Naive B cell (primary cell): ENCODE results near the gene SNRNP35. TPM values are rescaled to one million over a fixed set of nuclear protein-coding genes. Genes with fewer than 3 reads are reported as not detected.
"Not testable (repeated sequence)": the region's sequence is repeated elsewhere in the genome, so short reads cannot be mapped to it uniquely, and the experiment has no call there.

ENCODE experiments used
- ATAC-seq, 2 donors: fragments of 150-1000 bp; cut with Tn5 transposase; 2 replicates each; pipeline ENCODE4 v1.10.0; 2021; ENCODE audit warnings: low read depth in 2 of 2, mild to moderate bottlenecking in 2 of 2, moderate library complexity in 2 of 2
- DNase-seq: peaks from one replicate; pipeline ENCODE4 v3.0.0; 2022
- H3K27ac Mint-ChIP-seq, 6 donors: one replicate each; pipeline ENCODE4 v1.8.0; 2020 to 2022; ENCODE audit warnings: mild to moderate bottlenecking in 6 of 6, mixed read lengths in 6 of 6, moderate library complexity in 5 of 6, inconsistent platforms in 2 of 6
- H3K27me3 Mint-ChIP-seq, 3 donors: one replicate each; pipeline ENCODE4 v1.8.0; 2021 to 2022; ENCODE audit warnings: mixed read lengths in 3 of 3, mild to moderate bottlenecking in 1 of 3
- H3K36me3 Mint-ChIP-seq, 2 donors: one replicate each; pipeline ENCODE4 v1.8.0; 2020 to 2022; ENCODE audit warnings: mixed read lengths in 2 of 2, inconsistent platforms in 1 of 2, mild to moderate bottlenecking in 1 of 2
- H3K4me1 Mint-ChIP-seq, 3 donors: one replicate each; pipeline ENCODE4 v1.8.0; 2020 to 2022; ENCODE audit warnings: mixed read lengths in 3 of 3, inconsistent platforms in 1 of 3, mild to moderate bottlenecking in 1 of 3, moderate library complexity in 1 of 3
- H3K4me3 Mint-ChIP-seq, 8 donors: one replicate each; pipeline ENCODE4 v1.8.0; 2020 to 2022; ENCODE audit warnings: mild to moderate bottlenecking in 8 of 8, mixed read lengths in 8 of 8, moderate library complexity in 8 of 8, inconsistent platforms in 2 of 8
- H3K9me3 Mint-ChIP-seq, 7 donors: one replicate each; pipeline ENCODE4 v1.8.0; 2020 to 2022; ENCODE audit warnings: mixed read lengths in 7 of 7, mild to moderate bottlenecking in 5 of 7, inconsistent platforms in 2 of 7, moderate library complexity in 1 of 7
- polyA plus RNA-seq, 6 donors: library from polyadenylated mRNA; unstranded; fragments of 300-500 nt; fragmentation: Illumina TruSeq; gene quantifications; one replicate each; pipeline ENCODE4 v1.2.3, GENCODE V29; 2021; ENCODE audit warnings: low read depth in 6 of 6

SNRNP35 gene
- polyA plus RNA-seq, 6 donors from 2014 or later: 18.0 to 29.1 (median 28.4) TPM

DNA sequence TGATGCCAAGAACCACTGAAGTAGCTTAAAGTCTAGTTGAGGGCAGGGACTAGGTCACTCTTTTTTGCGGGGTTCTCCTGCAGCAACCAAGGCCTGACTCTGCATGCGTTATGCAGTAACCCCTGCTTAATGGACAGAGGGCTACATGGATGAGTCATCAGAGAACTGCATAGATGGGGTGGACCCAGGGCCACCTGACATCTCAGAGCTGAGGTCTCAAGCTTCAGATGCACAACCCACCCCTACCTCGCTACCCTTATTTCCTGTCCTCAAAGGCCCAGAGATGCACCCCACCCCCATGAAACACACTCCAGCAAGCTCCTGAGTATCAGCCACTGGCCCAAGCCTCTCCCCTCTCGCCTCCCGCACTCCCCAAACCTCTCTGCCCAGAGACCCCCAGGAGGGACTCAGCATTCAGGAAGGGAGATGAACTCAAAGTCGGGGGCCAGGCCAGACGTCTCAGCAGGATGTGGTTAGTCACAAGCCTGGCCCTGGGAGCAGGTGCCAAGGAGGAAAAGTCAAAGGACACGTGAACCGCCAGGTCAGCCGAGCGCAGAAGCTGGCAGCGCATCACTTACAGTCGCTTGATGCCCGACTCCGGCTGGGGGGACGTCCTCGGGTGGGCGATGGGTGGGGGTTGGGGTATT, 25.8 kb downstream of the SNRNP35 start:
- H3K4me3 Mint-ChIP-seq: peak overlapping the region in 2 of 8 donors; percentile 19 to 25
- no peaks in the 10 kb centered on the region for H3K9me3 Mint-ChIP-seq
- peak overlapping the region in 2 of 6 donors; percentile 56 to 71 for H3K27ac Mint-ChIP-seq
- peak; percentile 39 to 43 for ATAC-seq
- DNase-seq: no peak
- H3K27me3 Mint-ChIP-seq: peaks cover 0 to 19% (median 16%) of the 10 kb centered on the region in 3 donors
- peaks cover 0 to 26% (median 11%) of the 10 kb centered on the region in 3 donors for H3K4me1 Mint-ChIP-seq
- no peaks in the 10 kb centered on the region for H3K36me3 Mint-ChIP-seq

DNA sequence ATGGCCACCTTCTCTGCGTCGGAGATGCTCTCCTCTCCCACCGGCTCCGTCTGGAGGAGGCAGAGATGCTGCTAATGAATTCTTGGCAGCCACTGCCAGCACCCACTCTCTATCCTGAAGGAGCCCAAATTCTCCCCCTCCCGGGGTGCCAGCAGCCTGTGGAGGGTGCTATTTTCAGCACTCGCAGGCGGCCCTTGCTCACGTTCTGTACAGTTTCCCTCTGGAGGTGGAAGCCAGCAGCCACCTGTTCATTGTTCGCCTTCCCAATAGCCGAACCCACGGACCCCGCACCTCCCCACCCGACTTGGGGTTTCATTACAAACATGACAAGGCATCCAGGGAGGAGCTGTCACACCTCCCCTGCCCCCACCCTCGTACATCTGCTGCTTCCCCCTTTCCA, 27.8 kb downstream of the SNRNP35 start:
- DNase-seq (no peak), ATAC-seq (no peak)
- Mint-ChIP-seq H3K4me1 (peaks cover 0 to 13% (median 9%) of the 10 kb centered on the region in 3 donors), H3K9me3 (no peaks in the 10 kb centered on the region), H3K27ac (peak overlapping the region in 1 of 6 donors; percentile 47), H3K27me3 (peaks cover 0 to 19% (median 16%) of the 10 kb centered on the region in 3 donors), H3K4me3 (no peak overlapping the region), H3K36me3 (no peaks in the 10 kb centered on the region)

DNA sequence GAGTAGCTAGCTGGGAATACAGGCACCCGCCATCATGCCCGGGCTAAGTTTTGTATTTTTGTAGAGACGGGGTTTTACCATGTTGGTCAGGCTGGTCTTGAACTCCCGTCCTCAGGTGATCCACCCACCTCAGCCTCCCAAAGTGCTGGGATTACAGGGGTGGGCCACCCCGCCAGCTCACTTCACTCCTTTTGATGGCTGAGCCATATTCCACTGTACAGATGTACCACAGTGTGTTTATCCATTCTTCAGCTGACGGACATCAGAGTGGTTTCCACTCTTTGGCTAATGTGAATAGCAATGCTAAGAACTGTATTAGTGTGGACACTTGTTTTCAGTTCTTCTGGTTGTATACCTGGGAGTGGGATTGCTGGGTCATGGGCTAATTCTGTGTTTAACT, 29.5 kb downstream of the SNRNP35 start:
- Mint-ChIP-seq H3K27me3 (peaks cover 0 to 20% (median 19%) of the 10 kb centered on the region in 3 donors), H3K27ac (no peak overlapping the region), H3K4me3 (no peak overlapping the region), H3K36me3 (no peaks in the 10 kb centered on the region), H3K4me1 (peaks cover 0 to 13% (median 9%) of the 10 kb centered on the region in 3 donors), H3K9me3 (no peaks in the 10 kb centered on the region)
- ATAC-seq (no peak), DNase-seq (no peak)

DNA sequence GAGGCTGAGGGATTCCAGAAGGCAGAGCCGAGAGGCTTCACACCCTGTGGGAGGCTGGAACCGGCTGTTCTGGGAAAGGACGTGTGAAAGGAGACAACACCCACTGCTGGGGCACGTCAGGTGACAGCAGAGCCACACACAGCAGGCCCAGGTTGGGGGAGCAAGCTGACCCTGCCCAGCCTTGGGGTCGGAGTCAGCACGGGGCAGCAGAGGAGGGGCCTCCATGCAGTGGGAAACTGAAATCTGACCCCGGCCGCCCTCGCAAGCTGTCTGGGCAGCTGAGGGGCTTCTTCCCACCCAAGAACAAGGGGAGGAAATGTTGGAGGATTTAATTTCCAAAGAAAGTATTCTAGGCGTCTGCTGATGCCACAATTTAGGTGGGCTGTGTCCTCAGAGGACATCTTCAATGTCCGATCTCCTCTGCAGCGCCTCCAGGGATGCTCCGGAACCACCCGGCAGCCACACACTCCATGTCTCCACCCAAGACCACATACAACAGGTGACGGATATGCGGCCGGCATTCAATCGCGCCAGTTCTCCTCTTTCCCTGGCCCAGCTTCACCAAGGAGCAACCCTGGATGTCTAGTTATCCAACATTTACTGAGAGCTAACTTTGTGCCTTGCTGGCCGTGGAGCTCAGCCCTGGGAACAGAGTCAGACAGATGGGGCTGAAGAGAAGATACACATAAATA, 30.7 kb downstream of the SNRNP35 start:
- Mint-ChIP-seq H3K36me3 (no peaks in the 10 kb centered on the region), H3K4me3 (no peak overlapping the region), H3K9me3 (no peaks in the 10 kb centered on the region), H3K27me3 (peaks cover 0 to 21% (median 19%) of the 10 kb centered on the region in 3 donors), H3K4me1 (peaks cover 0 to 11% (median 8%) of the 10 kb centered on the region in 3 donors), H3K27ac (peak overlapping the region in 1 of 6 donors; percentile 33)
- DNase-seq: no peak
- ATAC-seq: no peak

DNA sequence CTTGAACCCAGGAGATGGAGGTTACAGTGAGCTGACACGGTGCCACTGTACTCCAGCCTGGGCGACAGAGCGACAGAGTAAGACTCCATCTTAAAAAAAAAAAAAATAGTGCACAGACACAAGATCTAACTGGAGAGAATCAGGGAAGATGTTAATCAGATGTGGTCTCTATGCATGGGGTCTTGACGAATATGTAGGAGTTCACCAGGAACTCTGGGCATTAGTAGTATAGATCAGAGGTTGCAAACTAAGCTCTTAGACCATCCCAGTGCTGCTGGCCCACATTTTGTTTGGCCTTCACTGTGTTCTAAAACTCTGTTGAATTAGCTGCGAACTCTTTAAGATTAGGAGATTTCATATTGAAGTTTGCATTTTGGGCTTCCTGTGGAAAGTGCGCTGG, 31.6 kb downstream of the SNRNP35 start:
- no peak for DNase-seq
- H3K4me3 Mint-ChIP-seq: no peak overlapping the region

DNA sequence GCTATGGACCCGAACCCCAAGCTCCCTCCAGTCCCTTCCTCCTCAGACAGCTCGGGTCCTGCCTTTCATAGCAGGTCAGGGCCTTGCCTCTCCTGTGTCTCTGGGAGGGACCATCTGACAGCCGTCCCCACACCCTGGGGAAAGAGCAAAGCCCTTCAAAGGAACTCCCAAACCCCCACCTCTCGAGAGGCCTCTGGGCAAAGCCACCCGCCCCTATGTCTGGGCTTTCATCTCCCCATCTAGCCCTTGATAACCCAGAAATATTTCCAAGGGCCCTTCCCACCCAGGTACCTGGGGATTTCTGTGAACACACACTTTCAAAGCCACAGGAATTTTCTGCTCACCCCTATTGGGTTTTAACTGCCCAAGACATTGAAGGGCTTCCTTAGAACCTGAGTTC, 32.1 kb downstream of the SNRNP35 start:
- H3K36me3 Mint-ChIP-seq: no peaks in the 10 kb centered on the region
- H3K4me1 Mint-ChIP-seq: no peaks in the 10 kb centered on the region
- H3K9me3 Mint-ChIP-seq: no peaks in the 10 kb centered on the region
- ATAC-seq (no peak), DNase-seq (no peak)
- no peak overlapping the region for H3K4me3 Mint-ChIP-seq
- H3K27me3 Mint-ChIP-seq: peaks cover 0 to 21% (median 19%) of the 10 kb centered on the region in 3 donors
- peak overlapping the region in 1 of 6 donors; percentile 68 for H3K27ac Mint-ChIP-seq

More for the DNA sequence above, 31.6 kb downstream of the SNRNP35 start:
- Mint-ChIP-seq H3K27me3 (peaks cover 0 to 21% (median 19%) of the 10 kb centered on the region in 3 donors), H3K9me3 (no peaks in the 10 kb centered on the region), H3K4me1 (peaks cover 0 to 2% (median 0%) of the 10 kb centered on the region in 3 donors), H3K36me3 (no peaks in the 10 kb centered on the region), H3K27ac (peak overlapping the region in 1 of 6 donors; percentile 68)
- no peak for ATAC-seq

DNA sequence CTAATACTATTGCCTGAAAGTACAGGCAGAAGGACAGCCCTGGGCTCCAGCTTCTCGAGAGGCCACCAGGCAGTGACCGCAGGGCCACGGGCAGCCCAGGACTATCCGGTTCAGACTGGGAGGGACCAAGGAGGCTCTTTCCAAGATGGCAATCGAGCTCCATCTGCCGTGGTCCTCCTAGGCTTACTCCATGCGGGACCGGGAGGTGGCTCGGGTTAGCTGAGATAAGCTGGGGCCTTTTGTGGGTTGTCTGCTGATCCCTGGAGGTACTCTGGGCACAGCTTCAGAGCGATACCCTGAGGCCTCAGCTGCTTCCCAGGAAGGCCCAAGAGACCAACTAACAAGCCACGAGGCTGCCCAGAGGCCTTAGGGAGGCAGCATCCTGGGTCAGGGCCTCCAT, 33.1 kb downstream of the SNRNP35 start:
- no peak for DNase-seq
- Mint-ChIP-seq H3K9me3 (no peaks in the 10 kb centered on the region), H3K4me3 (no peak overlapping the region), H3K4me1 (no peaks in the 10 kb centered on the region), H3K27me3 (peaks cover 0 to 18% (median 16%) of the 10 kb centered on the region in 3 donors), H3K27ac (no peak overlapping the region), H3K36me3 (no peaks in the 10 kb centered on the region)
- no peak for ATAC-seq

DNA sequence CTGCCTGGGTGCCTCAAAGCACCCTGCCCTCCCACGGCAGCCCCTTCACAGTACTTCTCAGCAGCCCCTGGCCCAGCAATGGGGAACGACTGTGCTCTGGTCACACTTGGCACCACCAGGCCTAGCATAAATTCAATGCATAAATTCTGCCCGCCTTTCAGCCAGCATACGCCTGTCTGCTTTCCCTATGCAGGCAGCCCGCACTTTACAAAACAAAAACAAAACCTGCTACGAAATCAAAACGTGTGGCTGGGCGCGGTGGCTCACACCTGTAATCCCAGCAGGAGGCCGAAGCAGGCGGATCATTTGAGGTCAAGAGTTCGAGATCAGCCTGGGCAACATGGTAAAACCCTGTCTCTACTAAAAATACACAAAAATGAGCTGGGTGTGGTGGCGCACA, 33.5 kb downstream of the SNRNP35 start:
- no peaks in the 10 kb centered on the region for H3K36me3 Mint-ChIP-seq
- peaks cover 0 to 16% (median 12%) of the 10 kb centered on the region in 3 donors for H3K27me3 Mint-ChIP-seq
- no peaks in the 10 kb centered on the region for H3K4me1 Mint-ChIP-seq
- no peak overlapping the region for H3K4me3 Mint-ChIP-seq
- ATAC-seq (no peak), DNase-seq (no peak)
- no peak overlapping the region for H3K27ac Mint-ChIP-seq
- H3K9me3 Mint-ChIP-seq: no peaks in the 10 kb centered on the region

DNA sequence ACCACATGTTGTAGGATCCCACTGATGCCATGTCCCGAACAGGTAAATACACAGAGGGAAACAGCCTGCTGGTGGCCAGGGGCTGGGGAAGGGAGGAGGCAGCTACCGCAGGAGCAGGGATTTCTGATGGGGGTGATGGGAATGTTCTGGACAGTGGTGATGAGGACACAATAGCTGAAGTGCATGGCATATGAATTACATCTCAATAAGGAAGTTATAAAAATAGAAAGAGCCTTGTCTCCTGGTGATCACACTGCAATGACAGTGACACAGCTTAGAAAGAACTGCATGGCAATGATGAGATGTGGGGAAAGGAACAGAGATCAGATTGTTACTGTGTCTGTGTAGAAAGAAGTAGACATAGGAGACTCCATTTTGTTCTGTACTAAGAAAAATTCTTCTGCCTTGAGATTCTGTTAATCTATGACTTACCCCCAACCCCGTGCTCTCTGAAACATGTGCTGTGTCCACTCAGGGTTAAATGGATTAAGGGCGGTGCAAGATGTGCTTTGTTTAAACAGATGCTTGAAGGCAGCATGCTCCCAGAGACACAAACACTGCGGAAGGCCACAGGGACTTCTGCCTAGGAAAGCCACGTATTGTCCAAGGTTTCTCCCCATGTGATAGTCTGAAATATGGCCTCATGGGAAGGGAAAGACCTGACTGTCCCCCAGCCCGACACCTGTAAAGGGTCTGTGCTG, 34.5 kb downstream of the SNRNP35 start:
- H3K4me1 Mint-ChIP-seq, H3K9me3 Mint-ChIP-seq, H3K27ac Mint-ChIP-seq: not testable (repeated sequence)

DNA sequence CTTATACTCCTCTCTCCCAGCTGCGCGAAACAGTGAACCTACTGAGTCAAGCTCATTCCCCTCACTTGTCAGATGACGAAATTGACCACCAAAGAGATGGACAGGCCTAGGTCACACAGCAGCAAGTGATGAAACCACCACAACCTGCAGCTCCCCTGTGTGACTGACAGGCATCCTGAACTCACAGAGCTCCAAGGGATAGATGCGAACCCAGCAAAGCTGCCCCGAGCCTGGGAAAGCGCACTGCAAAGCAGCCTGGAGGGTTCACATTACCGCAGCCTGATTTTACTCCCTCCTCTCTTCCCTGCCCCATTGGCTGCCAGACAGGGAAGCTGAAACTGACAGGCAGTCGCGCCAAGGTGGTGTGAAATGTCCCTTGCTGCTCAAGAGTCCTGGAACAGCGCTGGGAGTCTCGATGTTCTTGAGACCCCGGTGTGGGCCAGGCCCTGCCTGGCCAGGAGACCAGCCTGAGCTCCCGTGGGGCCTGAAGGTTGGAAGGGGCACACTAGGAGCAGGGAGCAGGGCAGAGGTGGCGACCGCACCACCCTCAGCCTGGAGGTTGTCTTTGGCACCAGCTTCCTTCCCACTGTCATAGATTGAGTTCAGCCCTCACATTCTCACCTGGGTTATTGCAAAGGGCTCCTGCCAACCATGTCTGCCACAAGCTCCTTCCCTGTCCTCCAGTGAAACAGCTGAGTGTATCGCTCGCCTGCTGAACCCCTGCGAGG, 36.3 kb downstream of the SNRNP35 start:
- peak overlapping the region in 1 of 6 donors; percentile 80 for H3K27ac Mint-ChIP-seq
- H3K4me1 Mint-ChIP-seq: no peaks in the 10 kb centered on the region
- DNase-seq (no peak), ATAC-seq (no peak)
- H3K36me3 Mint-ChIP-seq: no peaks in the 10 kb centered on the region
- H3K9me3 Mint-ChIP-seq: no peaks in the 10 kb centered on the region
- peaks cover 0 to 9% (median 5%) of the 10 kb centered on the region in 3 donors for H3K27me3 Mint-ChIP-seq
- no peak overlapping the region for H3K4me3 Mint-ChIP-seq

More for the DNA sequence above, 34.5 kb downstream of the SNRNP35 start:
- not testable (repeated sequence) for ATAC-seq, DNase-seq, H3K4me3 Mint-ChIP-seq, H3K36me3 Mint-ChIP-seq
- H3K27me3 Mint-ChIP-seq: peaks cover 0 to 15% (median 11%) of the 10 kb centered on the region in 3 donors

DNA sequence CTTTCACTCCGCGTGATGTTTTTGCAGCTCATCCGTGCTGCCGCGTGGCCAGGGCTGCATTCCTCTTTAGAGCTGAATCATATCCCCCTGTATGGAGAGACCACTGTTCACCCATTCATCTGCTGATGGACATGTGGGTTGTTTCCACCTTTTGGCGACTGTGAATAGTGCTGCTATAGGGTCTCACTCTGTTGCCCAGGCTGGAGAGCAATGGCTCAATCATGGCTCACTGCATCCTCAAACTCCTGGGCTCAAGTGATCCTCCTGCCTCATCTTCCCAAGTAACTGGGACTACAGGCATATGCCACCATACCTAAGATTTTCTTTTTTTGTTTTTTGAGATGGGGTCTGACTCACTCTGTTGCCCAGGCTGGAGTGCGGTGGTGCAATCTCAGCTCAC, 39.1 kb downstream of the SNRNP35 start:
- no peaks in the 10 kb centered on the region for H3K4me1 Mint-ChIP-seq
- ATAC-seq: no peak
- DNase-seq: no peak
- no peaks in the 10 kb centered on the region for H3K36me3 Mint-ChIP-seq
- no peaks in the 10 kb centered on the region for H3K9me3 Mint-ChIP-seq
- H3K4me3 Mint-ChIP-seq: no peak overlapping the region
- H3K27ac Mint-ChIP-seq: peak overlapping the region in 1 of 6 donors; percentile 22
- peaks cover 0 to 9% (median 5%) of the 10 kb centered on the region in 3 donors for H3K27me3 Mint-ChIP-seq

DNA sequence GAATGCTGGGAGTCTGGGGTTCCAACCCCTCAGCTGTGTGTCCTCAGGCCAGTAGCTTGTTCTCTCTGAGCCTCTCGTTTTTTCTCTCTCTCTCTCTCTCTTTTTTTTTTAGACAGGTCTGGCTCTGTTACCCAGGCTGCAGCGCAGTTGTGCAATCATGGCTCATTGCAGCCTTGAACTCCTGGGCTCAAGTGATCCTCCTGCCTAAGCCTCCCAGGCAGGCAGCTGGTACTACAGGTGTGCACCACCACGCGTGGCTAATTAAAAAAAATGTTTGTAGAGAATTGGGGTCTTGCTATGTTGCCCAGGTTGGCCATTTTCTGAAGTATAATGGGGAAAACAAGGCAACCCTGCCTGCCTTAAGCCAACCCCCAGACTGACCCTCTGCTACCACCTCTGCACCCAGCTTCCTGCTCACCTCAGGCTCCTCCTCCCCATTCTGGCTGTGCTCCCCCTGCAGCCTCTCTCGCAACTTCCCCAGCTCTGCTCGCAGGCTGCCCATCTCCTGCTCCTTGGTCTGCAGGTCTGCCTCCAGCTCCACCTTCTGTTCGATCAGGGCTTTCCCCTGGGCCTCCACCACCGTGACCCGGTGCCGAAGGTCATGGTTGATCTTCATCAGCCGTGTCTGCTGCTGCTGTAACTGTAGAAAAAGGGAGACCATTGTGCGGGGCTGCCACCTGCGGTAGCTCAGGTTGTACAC, 40.3 kb downstream of the SNRNP35 start:
- Mint-ChIP-seq H3K27me3 (peaks cover 0 to 9% (median 0%) of the 10 kb centered on the region in 3 donors), H3K9me3 (no peaks in the 10 kb centered on the region), H3K36me3 (no peaks in the 10 kb centered on the region), H3K4me3 (no peak overlapping the region), H3K27ac (peak overlapping the region in 1 of 6 donors; percentile 47), H3K4me1 (no peaks in the 10 kb centered on the region)
- no peak for DNase-seq
- no peak for ATAC-seq
